ENCODE data around the gene MAVS. TPM values are rescaled to one million over a fixed set of nuclear protein-coding genes. Genes with fewer than 3 reads are reported as not detected.

Gene MAVS
- total RNA-seq, 4 donors from 2014 or later = 28.5 to 50.0 (median 40.1) TPM

- H3K27me3 ChIP-seq = no peaks in the 10 kb centered on the region
- H3K4me3 ChIP-seq = no peak overlapping the region
- peaks cover 0 to 16% of the 10 kb centered on the region in 2 donors for H3K36me3 ChIP-seq
- TF ChIP-seq POLR2AphosphoS5 (IDR thresholded peaks at IDR 0.05) (peak; percentile 26), CTCF (IDR thresholded peaks at IDR 0.05) (peak in 3 of 4 experiments; percentile 64 to 76 (median 71)), EP300 (IDR thresholded peaks at IDR 0.05) (no peak), POLR2A (IDR thresholded peaks at IDR 0.05) (no peak)
- H3K4me1 ChIP-seq = peaks cover 0 to 42% (median 14%) of the 10 kb centered on the region in 3 donors
- WGBS, 2 donors (ENCODE audit: low coverage in 1 of 2) = 83 to 100% methylated on average over 1 to 6 of the region's 8 CpGs
- peak; percentile 30 for ATAC-seq
- peak overlapping the region; percentile 5 to 99 (median 97) for H3K27ac ChIP-seq
- H3K9me3 ChIP-seq = no peaks in the 10 kb centered on the region
These were observed 28.2 kb upstream of the MAVS start for GRCh38 chr20:3818155-3819151.

- Histone ChIP-seq H3K36me3 (peaks cover 0 to 27% of the 10 kb centered on the region in 2 donors), H3K27ac (peak overlapping the region; percentile 83 to 99 (median 97)), H3K4me1 (peaks cover 0 to 35% (median 14%) of the 10 kb centered on the region in 3 donors), H3K9me3 (no peaks in the 10 kb centered on the region), H3K4me3 (peak overlapping the region in 1 of 2 donors; percentile 80), H3K27me3 (no peaks in the 10 kb centered on the region)
- WGBS, 2 donors (ENCODE audit: low coverage in 1 of 2) = 51 to 62% methylated on average over 11 to 17 of the region's 20 CpGs
- ATAC-seq = no peak
- TF ChIP-seq EP300 (IDR thresholded peaks at IDR 0.05) (no peak), POLR2A (IDR thresholded peaks at IDR 0.05) (no peak), POLR2AphosphoS5 (IDR thresholded peaks at IDR 0.05) (no peak), CTCF (IDR thresholded peaks at IDR 0.05) (no peak)
These were observed 27.1 kb upstream of the MAVS start for GRCh38 chr20:3819411-3820047.

- Histone ChIP-seq H3K9me3 (no peaks in the 10 kb centered on the region), H3K4me3 (peak within 1 kb of the TSS; percentile 50 to 80), H3K27me3 (no peaks in the 10 kb centered on the region), H3K27ac (peak within 1 kb of the TSS; percentile 83 to 99 (median 97)), H3K4me1 (peaks cover 0 to 35% (median 14%) of the 10 kb centered on the region in 3 donors), H3K36me3 (peaks cover 0 to 34% of the 10 kb centered on the region in 2 donors)
- ATAC-seq = peak; percentile 94
- TF ChIP-seq CTCF (IDR thresholded peaks at IDR 0.05) (peak; percentile 99 to 100 (median 100)), POLR2A (IDR thresholded peaks at IDR 0.05) (peak; percentile 58 to 61), EP300 (IDR thresholded peaks at IDR 0.05) (no peak), POLR2AphosphoS5 (IDR thresholded peaks at IDR 0.05) (peak; percentile 86)
- 0% methylated on average over 2 to 4 of the region's 96 CpGs for WGBS, 2 donors (ENCODE audit: low coverage in 1 of 2)
These were observed 26.4 kb upstream of the MAVS start, which contains the start of gene AP5S1 for GRCh38 chr20:3820048-3820900. Gene AP5S1, plus strand, starts transcription at chr20:3820547. Its CDS starts 1,571 bp downstream, at chr20:3822118.

- WGBS, 2 donors (ENCODE audit: low coverage in 1 of 2) = 30 to 39% methylated on average over 12 to 14 of the region's 20 CpGs
- peak overlapping the region; percentile 50 to 80 for H3K4me3 ChIP-seq
- H3K27ac ChIP-seq = peak overlapping the region; percentile 83 to 99 (median 97)
- peaks cover 0 to 43% of the 10 kb centered on the region in 2 donors for H3K36me3 ChIP-seq
- ATAC-seq = no peak
- H3K4me1 ChIP-seq = peaks cover 0 to 35% (median 14%) of the 10 kb centered on the region in 3 donors
- H3K9me3 ChIP-seq = no peaks in the 10 kb centered on the region
- TF ChIP-seq CTCF (IDR thresholded peaks at IDR 0.05) = no peak
- peak in 1 of 2 donors; percentile 16 for TF ChIP-seq POLR2A (IDR thresholded peaks at IDR 0.05)
- no peaks in the 10 kb centered on the region for H3K27me3 ChIP-seq
These were observed 25.5 kb upstream of the MAVS start for GRCh38 chr20:3820901-3821727.
